PC-9 (cell line): Measurements from ENCODE around the gene DMGDH. TPM values are rescaled to one million over a fixed set of nuclear protein-coding genes. Genes with fewer than 3 reads are reported as not detected.

Experiments
- BruUV-seq: library from RNA; stranded (reverse); fragments of 400-500 nt; replicated peaks from 2 replicates; lab custom pipeline; 2021; lab: Mats Ljungman, UMichigan
- CTCF ChIA-PET: fragments of 300-600 bp; sonication (Branson Sonifier 250); formaldehyde crosslinking; loops from one replicate; lab custom pipeline; 2022; ENCODE audit warnings: antibody characterized with exemption; lab: Charles Lee
- POLR2A ChIA-PET: fragments of 300-600 bp; sonication (Branson Sonifier 250); formaldehyde crosslinking; loops from one replicate; lab custom pipeline; 2022; ENCODE audit warnings: antibody characterized with exemption; ENCODE audit not compliant: unreplicated experiment; lab: Charles Lee
- DNase-seq, 2 experiments: peaks; one replicate each; pipeline versions ENCODE4 v3.0.0 to v3.0.0-alpha.2; 2015 to 2022; ENCODE audit warnings: mixed read lengths in 1 of 2
- H2AFZ ChIP-seq: fragments of 200-600 bp; sonication (generic); 2 replicates; pipeline ENCODE4 v1.8.1; 2017; ENCODE audit warnings: antibody characterized with exemption
- H3F3A ChIP-seq: fragments of 200-600 bp; sonication (generic); 2 replicates; pipeline ENCODE4 v1.8.1; 2017; ENCODE audit warnings: antibody characterized with exemption, mild to moderate bottlenecking, low read depth; ENCODE audit not compliant: insufficient read depth
- H3K27ac ChIP-seq: fragments of 200-600 bp; sonication (generic); 2 replicates; pipeline ENCODE4 v1.6.1; 2016; ENCODE audit warnings: mixed run types
- H3K27me3 ChIP-seq: fragments of 200-600 bp; sonication (generic); 2 replicates; pipeline ENCODE4 v1.6.1; 2016; ENCODE audit warnings: low read depth, mixed run types; ENCODE audit not compliant: insufficient read depth
- H3K36me3 ChIP-seq: fragments of 200-600 bp; sonication (generic); 2 replicates; pipeline ENCODE4 v1.6.1; 2016; ENCODE audit warnings: low read depth, mixed run types
- H3K4me1 ChIP-seq: fragments of 200-600 bp; sonication (generic); replicated peaks from 2 replicates; pipeline ENCODE4 v1.6.1; 2016; ENCODE audit warnings: mixed run types; ENCODE audit not compliant: insufficient read depth
- H3K4me2 ChIP-seq: fragments of 200-600 bp; sonication (generic); 2 replicates; pipeline ENCODE4 v1.6.1; 2017; ENCODE audit warnings: mixed run types
- H3K4me3 ChIP-seq: fragments of 200-600 bp; sonication (generic); 2 replicates; pipeline ENCODE4 v1.6.1; 2016; ENCODE audit warnings: mixed run types
- H3K79me2 ChIP-seq: fragments of 200-600 bp; sonication (generic); 2 replicates; pipeline ENCODE4 v1.6.1; 2017; ENCODE audit warnings: low read depth, mixed run types
- H3K9me2 ChIP-seq: fragments of 200-600 bp; sonication (generic); 2 replicates; pipeline ENCODE4 v1.8.1; 2017; ENCODE audit warnings: mild to moderate bottlenecking; ENCODE audit not compliant: insufficient read depth
- H3K9me3 ChIP-seq: fragments of 200-600 bp; sonication (generic); 2 replicates; pipeline ENCODE4 v1.8.1; 2016; ENCODE audit warnings: low read depth; ENCODE audit not compliant: insufficient read depth
- H4K20me1 ChIP-seq: fragments of 200-600 bp; sonication (generic); 2 replicates; pipeline ENCODE4 v1.8.1; 2017; ENCODE audit not compliant: insufficient read depth
- EZH2 ChIP-seq: fragments of 200-600 bp; sonication (generic); IDR thresholded peaks from 2 replicates; pipeline ENCODE4 v1.8.0; 2017; ENCODE audit warnings: antibody characterized with exemption, low read depth
- intact Hi-C: fragments of 100-400 bp; cut with micrococcal nuclease; formaldehyde crosslinking; loops from one replicate; pipeline ENCODE4 v1.10.0; 2022; ENCODE audit not compliant: unreplicated experiment
- total RNA-seq: library from RNA; stranded (reverse); gene quantifications from 2 replicates; pipeline ENCODE4 v1.2.3, GENCODE V29; 2021
- TF ChIP-seq, protein P1 (sequence below): fragments of 200-600 bp; sonication (generic); conservative IDR thresholded peaks from 2 replicates; pipeline ENCODE4 v1.6.1; 2017; ENCODE audit warnings: mixed run types, antibody characterized with exemption, mild to moderate bottlenecking, moderate library complexity

The DMGDH gene
- total RNA-seq, 1 experiment from 2014 or later, result 8.1 TPM

DNA sequence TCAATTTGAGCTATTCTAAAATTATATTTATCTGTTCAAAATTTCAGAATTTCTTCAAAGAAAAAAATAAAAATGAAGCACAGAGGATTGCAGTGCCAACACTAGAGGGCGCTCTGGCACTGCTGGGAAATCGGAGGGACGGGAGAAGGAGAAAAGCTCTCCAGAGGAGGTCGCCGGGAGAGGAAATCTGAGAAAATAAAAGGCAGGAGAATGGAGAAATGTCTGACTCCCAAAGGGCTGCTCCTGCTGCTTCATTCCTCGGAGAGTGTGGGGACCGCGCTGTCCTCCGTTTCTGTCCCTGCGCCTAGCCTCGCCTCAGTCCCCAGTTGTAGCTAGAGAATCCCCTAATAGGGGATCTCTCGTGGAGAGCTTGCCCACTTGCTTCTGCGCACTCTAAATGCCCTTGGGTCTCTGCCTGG lies 44.4 kb downstream of the DMGDH start:
- Histone ChIP-seq H3K9me3 (no peaks in the 10 kb centered on the region), H3K27ac (no peak overlapping the region), H2AFZ (no peak overlapping the region), H3K9me2 (no peaks in the 10 kb centered on the region), H3K36me3 (no peaks in the 10 kb centered on the region), H3K4me1 (no peaks in the 10 kb centered on the region), H3K4me3 (no peak overlapping the region), H3K4me2 (peak overlapping the region; percentile 38; the same call in 1 of the 2 replicates), H3F3A (no peaks in the 10 kb centered on the region), H3K79me2 (no peaks in the 10 kb centered on the region), H3K27me3 (no peaks in the 10 kb centered on the region), H4K20me1 (no peaks in the 10 kb centered on the region)
- CTCF ChIA-PET, result interaction anchor here (0.6 to 4.2 kb wide), 10 partner anchors 9 to 1059 kb away, joined by 3 to 97 read pairs (median 4); no protein-coding TSS in a partner anchor
- no TSS peak for BruUV-seq
- intact Hi-C loops, result loop anchor here (1.0 to 10.0 kb wide), 6 partner anchors 108 to 1650 kb away; no protein-coding TSS in a partner anchor
- peak in 1 of 2 experiments; percentile 60 for DNase-seq
- TF ChIP-seq, protein P1, sequence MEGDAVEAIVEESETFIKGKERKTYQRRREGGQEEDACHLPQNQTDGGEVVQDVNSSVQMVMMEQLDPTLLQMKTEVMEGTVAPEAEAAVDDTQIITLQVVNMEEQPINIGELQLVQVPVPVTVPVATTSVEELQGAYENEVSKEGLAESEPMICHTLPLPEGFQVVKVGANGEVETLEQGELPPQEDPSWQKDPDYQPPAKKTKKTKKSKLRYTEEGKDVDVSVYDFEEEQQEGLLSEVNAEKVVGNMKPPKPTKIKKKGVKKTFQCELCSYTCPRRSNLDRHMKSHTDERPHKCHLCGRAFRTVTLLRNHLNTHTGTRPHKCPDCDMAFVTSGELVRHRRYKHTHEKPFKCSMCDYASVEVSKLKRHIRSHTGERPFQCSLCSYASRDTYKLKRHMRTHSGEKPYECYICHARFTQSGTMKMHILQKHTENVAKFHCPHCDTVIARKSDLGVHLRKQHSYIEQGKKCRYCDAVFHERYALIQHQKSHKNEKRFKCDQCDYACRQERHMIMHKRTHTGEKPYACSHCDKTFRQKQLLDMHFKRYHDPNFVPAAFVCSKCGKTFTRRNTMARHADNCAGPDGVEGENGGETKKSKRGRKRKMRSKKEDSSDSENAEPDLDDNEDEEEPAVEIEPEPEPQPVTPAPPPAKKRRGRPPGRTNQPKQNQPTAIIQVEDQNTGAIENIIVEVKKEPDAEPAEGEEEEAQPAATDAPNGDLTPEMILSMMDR, result peak; percentile 96
- no peak for TF ChIP-seq EZH2
- POLR2A ChIA-PET, result interaction anchor here (1.2 kb wide), 1 partner anchor 108 kb away, joined by 10 read pairs; no protein-coding TSS in a partner anchor

- Histone ChIP-seq H3K4me3 (no peak overlapping the region), H2AFZ (no peak overlapping the region), H3K27me3 (no peaks in the 10 kb centered on the region), H3K4me2 (no peak overlapping the region), H3K27ac (no peak overlapping the region), H3K79me2 (no peaks in the 10 kb centered on the region), H3K4me1 (no peaks in the 10 kb centered on the region), H3K9me2 (no peaks in the 10 kb centered on the region), H4K20me1 (no peaks in the 10 kb centered on the region), H3K36me3 (no peaks in the 10 kb centered on the region), H3K9me3 (no peaks in the 10 kb centered on the region), H3F3A (no peaks in the 10 kb centered on the region)
- TF ChIP-seq, protein P1, result no peak
- no peak for TF ChIP-seq EZH2
- no peak for DNase-seq
- ChIA-PET CTCF (interaction anchor here (0.5 to 4.2 kb wide), 3 partner anchors 109 to 972 kb away, joined by 3 to 97 read pairs (median 4); no protein-coding TSS in a partner anchor), POLR2A (interaction anchor here (1.2 kb wide), 1 partner anchor 109 kb away, joined by 10 read pairs; no protein-coding TSS in a partner anchor)
- no TSS peak for BruUV-seq
- intact Hi-C loops, result loop anchor here (2.0 to 10.0 kb wide), 3 partner anchors 221 to 1651 kb away; no protein-coding TSS in a partner anchor
These were observed 45.5 kb downstream of the DMGDH start for GRCh38 chr5:79023947-79024346.

DNA sequence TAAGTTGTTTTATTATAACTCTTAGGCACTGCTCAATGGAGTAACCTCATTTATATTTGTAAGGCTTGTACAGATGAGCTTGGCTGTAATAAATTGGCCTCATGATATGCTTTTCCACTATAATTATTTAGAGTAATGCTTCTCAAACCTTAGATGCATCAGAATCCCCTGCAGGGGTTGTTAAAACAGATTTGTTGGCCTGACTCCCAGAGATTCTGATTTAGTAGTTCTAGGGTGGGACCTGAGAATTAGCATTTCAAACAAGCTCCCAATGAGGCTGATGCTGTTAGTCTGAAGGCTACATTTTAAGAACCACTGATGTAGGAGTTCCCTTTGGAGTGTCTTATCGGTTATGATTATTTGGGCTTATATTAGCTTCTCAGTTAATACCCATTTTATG lies 46.1 kb downstream of the DMGDH start:
- ChIA-PET POLR2A (no interaction called here), CTCF (interaction anchor here (0.5 to 4.2 kb wide), 2 partner anchors 109 to 544 kb away, joined by 4 to 97 read pairs; no protein-coding TSS in a partner anchor)
- DNase-seq, result no peak

More for the DNA sequence above, 46.1 kb downstream of the DMGDH start:
- Histone ChIP-seq H3K79me2 (no peaks in the 10 kb centered on the region), H3F3A (no peaks in the 10 kb centered on the region), H3K9me2 (no peaks in the 10 kb centered on the region), H3K27ac (no peak overlapping the region), H3K4me2 (no peak overlapping the region), H3K4me1 (no peaks in the 10 kb centered on the region), H3K36me3 (no peaks in the 10 kb centered on the region), H4K20me1 (no peaks in the 10 kb centered on the region), H3K4me3 (no peak overlapping the region), H3K9me3 (no peaks in the 10 kb centered on the region), H3K27me3 (no peaks in the 10 kb centered on the region), H2AFZ (no peak overlapping the region)
- BruUV-seq, result no TSS peak
- intact Hi-C loops, result loop anchor here (10.0 kb wide), 2 partner anchors 221 to 1651 kb away; no protein-coding TSS in a partner anchor
- TF ChIP-seq, protein P1, result no peak
- no peak for TF ChIP-seq EZH2
